Endothelial cell (in vitro differentiated cells): ENCODE measurements around the gene CRTC1. TPM values are rescaled to one million over a fixed set of nuclear protein-coding genes. Genes with fewer than 3 reads are reported as not detected.

Source experiments
- DNase-seq: peaks from one replicate; pipeline ENCODE4 v3.0.0; 2021; ENCODE audit warnings: low spot score
- H3K27ac Mint-ChIP-seq: one replicate; pipeline ENCODE4 v1.8.0; 2021; ENCODE audit warnings: mixed read lengths, inconsistent platforms; ENCODE audit not compliant: unreplicated experiment
- H3K27me3 Mint-ChIP-seq: one replicate; pipeline ENCODE4 v1.8.0; 2021; ENCODE audit warnings: mild to moderate bottlenecking, moderate library complexity, mixed read lengths, inconsistent platforms; ENCODE audit not compliant: unreplicated experiment
- H3K36me3 Mint-ChIP-seq: one replicate; pipeline ENCODE4 v1.8.0; 2021; ENCODE audit warnings: mild to moderate bottlenecking, low read depth, mixed read lengths, inconsistent platforms; ENCODE audit not compliant: unreplicated experiment
- H3K4me1 Mint-ChIP-seq: one replicate; pipeline ENCODE4 v1.8.0; 2021; ENCODE audit warnings: mild to moderate bottlenecking, mixed read lengths, inconsistent platforms; ENCODE audit not compliant: unreplicated experiment
- H3K4me3 Mint-ChIP-seq: one replicate; pipeline ENCODE4 v1.8.0; 2021; ENCODE audit warnings: mild to moderate bottlenecking, mixed read lengths, inconsistent platforms; ENCODE audit not compliant: unreplicated experiment
- H3K9me3 Mint-ChIP-seq: one replicate; pipeline ENCODE4 v1.8.0; 2021; ENCODE audit warnings: mixed read lengths, inconsistent platforms; ENCODE audit not compliant: unreplicated experiment
- CTCF ChIP-seq: fragments of 200-600 bp; sonication (generic); IDR thresholded peaks from one replicate; pipeline ENCODE4 v1.5.0; 2021; ENCODE audit warnings: antibody characterized with exemption; ENCODE audit not compliant: unreplicated experiment
- total RNA-seq: library from RNA; stranded (reverse); fragmentation: NEBNext Ultra II Directional; extraction: Animal tissue kit (Norgen Biotek cat#: 25700); gene quantifications from one replicate; pipeline ENCODE4 v1.2.1, GENCODE V29; 2021; ENCODE audit not compliant: unreplicated experiment

Gene CRTC1
- total RNA-seq, 1 donor from 2014 or later = 17.5 TPM

- no peak overlapping the region for H3K27ac Mint-ChIP-seq
- H3K4me1 Mint-ChIP-seq = peaks cover 6% of the 10 kb centered on the region
- peaks cover 50% of the 10 kb centered on the region for H3K27me3 Mint-ChIP-seq
- no peaks in the 10 kb centered on the region for H3K9me3 Mint-ChIP-seq
- TF ChIP-seq CTCF = no peak
- H3K4me3 Mint-ChIP-seq = peak overlapping the region; percentile 79
- H3K36me3 Mint-ChIP-seq = no peaks in the 10 kb centered on the region
- no peak for DNase-seq
These were observed 105.3 kb downstream of the CRTC1 start for GRCh38 chr19:18788529-18789421.

GRCh38 chr19:18789422-18789869 is 106.0 kb downstream of the CRTC1 start:
- H3K36me3 Mint-ChIP-seq = no peaks in the 10 kb centered on the region
- no peak for TF ChIP-seq CTCF
- no peaks in the 10 kb centered on the region for H3K9me3 Mint-ChIP-seq
- peaks cover 48% of the 10 kb centered on the region for H3K27me3 Mint-ChIP-seq
- H3K27ac Mint-ChIP-seq = no peak overlapping the region
- H3K4me1 Mint-ChIP-seq = peaks cover 6% of the 10 kb centered on the region
- DNase-seq = no peak
- H3K4me3 Mint-ChIP-seq = peak overlapping the region; percentile 79

DNA sequence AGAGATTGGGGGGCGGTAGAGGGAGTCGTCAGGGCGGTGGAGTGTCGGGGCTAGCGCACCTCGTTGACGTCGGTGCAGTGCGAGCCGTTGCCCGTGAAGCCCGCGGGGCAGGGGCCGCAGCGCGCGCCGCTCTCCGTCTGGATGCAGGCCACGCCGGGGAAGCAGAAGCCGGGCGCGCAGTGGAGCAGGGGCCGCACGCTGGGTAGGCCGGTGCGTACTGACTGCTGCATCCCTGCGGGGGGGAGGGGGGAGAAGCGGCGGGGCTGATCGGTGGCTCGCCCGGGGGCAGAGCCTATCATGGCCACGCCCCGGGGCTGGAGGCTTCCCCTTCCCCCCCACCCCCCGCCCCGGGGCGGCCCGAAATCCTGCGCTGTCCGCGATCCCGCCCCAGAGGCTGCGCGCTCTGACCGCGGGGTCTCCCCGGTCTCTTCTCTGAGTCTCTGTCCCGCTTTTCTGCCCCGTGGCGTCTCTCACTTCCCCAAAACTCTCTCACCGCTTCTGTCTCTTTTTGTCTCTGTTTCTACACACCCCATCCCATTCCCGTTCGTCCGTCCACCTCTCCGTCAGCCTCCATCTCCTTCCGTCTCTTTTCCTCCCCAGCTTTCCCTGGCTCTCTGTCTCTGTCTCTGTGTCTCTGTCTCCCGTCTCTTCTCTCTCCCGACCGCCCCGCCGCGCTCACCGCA is 106.5 kb downstream of the CRTC1 start:
- no peak for TF ChIP-seq CTCF
- Mint-ChIP-seq H3K9me3 (no peaks in the 10 kb centered on the region), H3K27ac (peak overlapping the region; percentile 2), H3K36me3 (no peaks in the 10 kb centered on the region), H3K4me1 (peaks cover 6% of the 10 kb centered on the region), H3K27me3 (peaks cover 46% of the 10 kb centered on the region), H3K4me3 (peak overlapping the region; percentile 57)
- no peak for DNase-seq

- no peaks in the 10 kb centered on the region for H3K36me3 Mint-ChIP-seq
- H3K27ac Mint-ChIP-seq = peak within 1 kb of the TSS; percentile 2
- H3K9me3 Mint-ChIP-seq = no peaks in the 10 kb centered on the region
- peaks cover 6% of the 10 kb centered on the region for H3K4me1 Mint-ChIP-seq
- H3K27me3 Mint-ChIP-seq = peaks cover 42% of the 10 kb centered on the region
- DNase-seq = no peak
- no peak for TF ChIP-seq CTCF
- peak within 1 kb of the TSS; percentile 57 for H3K4me3 Mint-ChIP-seq
These were observed 107.3 kb downstream of the CRTC1 start, which contains the start of gene COMP for GRCh38 chr19:18790566-18791314. Gene COMP, minus strand, starts transcription at chr19:18791305. Its CDS starts 36 bp downstream, at chr19:18791269.
